Common myeloid progenitor, CD34-positive (primary cell): ENCODE results near the gene SYNE1.
"Not testable (repeated sequence)": the region's sequence is repeated elsewhere in the genome, so short reads cannot be mapped to it uniquely, and the experiment has no call there.

Experiments used
- CTCF ChIA-PET: fragments of 350-600 bp; sonication (Branson Sonifier 250); formaldehyde crosslinking; loops from one replicate; lab custom pipeline; 2021; ENCODE audit warnings: antibody characterized with exemption; lab: Charles Lee
- POLR2A ChIA-PET: fragments of 350-600 bp; sonication (Branson Sonifier 250); formaldehyde crosslinking; loops from one replicate; lab custom pipeline; 2021; ENCODE audit warnings: antibody characterized with exemption; lab: Charles Lee
- DNase-seq, 3 donors: peaks; one replicate each; pipeline versions ENCODE4 v3.0.0 to v3.0.0-alpha.2; 2013
- H3K27ac ChIP-seq, 2 experiments: 1 replicate in 1 of 2; 2 replicates in 1 of 2; pipeline ENCODE4 v1.7.0; 2013; ENCODE audit warnings: inconsistent platforms in 2 of 2, low read length in 2 of 2, mild to moderate bottlenecking in 2 of 2, low read depth in 1 of 2, moderate library complexity in 1 of 2; ENCODE audit not compliant: severe bottlenecking in 2 of 2, insufficient read depth in 1 of 2, poor library complexity in 1 of 2
- H3K27me3 ChIP-seq, 5 experiments: replicated peaks in 2 of 5; 1 replicate in 3 of 5; 2 replicates in 2 of 5; pipeline versions ENCODE4 v1.6.1 to v1.7.0; 2013; ENCODE audit warnings: low read length in 4 of 5, mild to moderate bottlenecking in 2 of 5, moderate library complexity in 2 of 5, inconsistent platforms in 1 of 5; ENCODE audit not compliant: insufficient read depth in 5 of 5, control insufficient read depth in 4 of 5
- H3K36me3 ChIP-seq, 4 experiments: 1 replicate in 2 of 4; 2 replicates in 2 of 4; pipeline versions ENCODE4 v1.6.1 to v1.7.0; 2013; ENCODE audit warnings: low read length in 3 of 4, control low read depth in 1 of 4, mild to moderate bottlenecking in 1 of 4; ENCODE audit not compliant: control insufficient read depth in 4 of 4, insufficient read depth in 4 of 4
- H3K4me1 ChIP-seq, 4 experiments: 1 replicate in 3 of 4; 2 replicates in 1 of 4; pipeline versions ENCODE4 v1.6.1 to v1.7.1; 2013; ENCODE audit warnings: low read length in 3 of 4, mild to moderate bottlenecking in 3 of 4, control low read depth in 1 of 4, inconsistent platforms in 1 of 4, moderate library complexity in 1 of 4; ENCODE audit not compliant: control insufficient read depth in 4 of 4, insufficient read depth in 4 of 4; ENCODE audit errors: control extremely low read depth in 1 of 4
- H3K4me3 ChIP-seq, 7 experiments: 1 replicate in 4 of 7; 2 replicates in 3 of 7; pipeline versions ENCODE4 v1.5.1 to v1.7.0; 2013; ENCODE audit warnings: mild to moderate bottlenecking in 7 of 7, low read length in 6 of 7, moderate library complexity in 6 of 7, inconsistent platforms in 2 of 7, low read depth in 2 of 7, control low read depth in 1 of 7; ENCODE audit not compliant: insufficient read depth in 4 of 7, control insufficient read depth in 1 of 7; ENCODE audit errors: extremely low read depth in 1 of 7
- H3K9me3 ChIP-seq, 5 experiments: 1 replicate in 4 of 5; 2 replicates in 1 of 5; pipeline versions ENCODE4 v1.6.1 to v1.7.1; 2013; ENCODE audit warnings: low read length in 4 of 5, mild to moderate bottlenecking in 2 of 5, inconsistent platforms in 1 of 5, low read depth in 1 of 5, moderate library complexity in 1 of 5; ENCODE audit not compliant: control insufficient read depth in 4 of 5, insufficient read depth in 2 of 5; ENCODE audit errors: control extremely low read depth in 1 of 5
- WGBS: methylation state at CpG from one replicate; pipeline ENCODE4 v1.1.5; 2013; ENCODE audit not compliant: insufficient coverage; 5-methylcytosine and 5-hydroxymethylcytosine counted together

Gene SYNE1

DNA sequence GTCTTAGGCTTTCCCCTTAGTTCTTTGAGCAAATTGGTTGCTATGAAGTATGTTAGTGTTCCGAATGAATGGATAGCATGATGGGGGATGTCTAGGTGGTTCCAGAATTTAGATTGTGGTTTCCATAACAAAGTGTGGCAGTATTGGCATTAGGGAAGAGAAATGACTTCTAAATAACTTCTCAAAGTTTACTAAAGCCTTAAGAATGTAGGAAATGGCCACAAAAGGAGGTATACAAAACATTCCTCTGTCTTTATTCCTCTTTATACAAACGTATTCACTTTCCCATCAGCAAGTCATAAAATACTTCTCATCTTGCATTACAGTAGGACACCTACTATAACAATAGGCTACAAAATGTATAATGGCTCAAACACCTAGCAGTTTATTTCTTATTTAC lies 550.1 kb downstream of the SYNE1 start:
- Histone ChIP-seq H3K36me3 (no peaks in the 10 kb centered on the region), H3K27me3 (no peaks in the 10 kb centered on the region), H3K4me1 (peaks cover 0 to 3% (median 0%) of the 10 kb centered on the region in 4 experiments), H3K27ac (no peak overlapping the region), H3K4me3 (no peak overlapping the region), H3K9me3 (no peaks in the 10 kb centered on the region)
- no peak for DNase-seq
- CTCF ChIA-PET: no interaction called here
- POLR2A ChIA-PET: no interaction called here
- 92% methylated on average over 1 of the region's 2 CpGs for WGBS

DNA sequence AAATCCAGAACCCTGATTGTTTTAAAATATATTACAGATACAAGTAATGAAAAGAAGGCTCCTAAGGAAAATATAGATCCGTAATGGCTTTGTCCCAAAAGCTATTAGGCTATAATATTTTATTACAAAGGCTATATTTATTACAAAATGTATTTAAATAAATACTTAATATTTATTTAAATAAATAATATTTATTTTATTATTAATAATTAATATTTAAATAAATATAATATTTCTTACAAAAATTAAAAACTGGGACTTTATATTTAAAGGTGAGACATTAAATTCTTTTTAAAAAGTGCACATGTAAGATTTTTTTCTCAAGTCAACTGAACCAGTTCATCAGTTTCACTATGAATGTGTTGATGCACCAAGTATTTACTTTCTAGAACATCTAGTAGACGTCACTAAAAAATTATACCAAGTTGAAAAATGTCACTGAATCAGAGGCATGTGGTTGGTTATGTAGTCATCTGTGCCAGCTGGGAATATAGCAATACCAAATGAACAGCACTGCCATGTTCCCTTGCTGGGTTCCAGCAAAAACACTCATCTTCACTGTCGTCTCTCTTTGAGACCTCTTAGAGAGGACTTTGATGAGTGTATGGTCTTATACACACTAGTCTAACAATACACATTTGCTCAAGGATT lies 550.8 kb downstream of the SYNE1 start:
- CTCF ChIA-PET: no interaction called here
- H3K36me3 ChIP-seq: no peaks in the 10 kb centered on the region
- peaks cover 0 to 3% (median 0%) of the 10 kb centered on the region in 4 experiments for H3K4me1 ChIP-seq
- WGBS: 100% methylated on average over 1 of the region's 3 CpGs
- POLR2A ChIA-PET: no interaction called here
- no peak for DNase-seq
- H3K4me3 ChIP-seq: no peak overlapping the region
- H3K9me3 ChIP-seq: no peaks in the 10 kb centered on the region
- H3K27me3 ChIP-seq: no peaks in the 10 kb centered on the region
- no peak overlapping the region for H3K27ac ChIP-seq

DNA sequence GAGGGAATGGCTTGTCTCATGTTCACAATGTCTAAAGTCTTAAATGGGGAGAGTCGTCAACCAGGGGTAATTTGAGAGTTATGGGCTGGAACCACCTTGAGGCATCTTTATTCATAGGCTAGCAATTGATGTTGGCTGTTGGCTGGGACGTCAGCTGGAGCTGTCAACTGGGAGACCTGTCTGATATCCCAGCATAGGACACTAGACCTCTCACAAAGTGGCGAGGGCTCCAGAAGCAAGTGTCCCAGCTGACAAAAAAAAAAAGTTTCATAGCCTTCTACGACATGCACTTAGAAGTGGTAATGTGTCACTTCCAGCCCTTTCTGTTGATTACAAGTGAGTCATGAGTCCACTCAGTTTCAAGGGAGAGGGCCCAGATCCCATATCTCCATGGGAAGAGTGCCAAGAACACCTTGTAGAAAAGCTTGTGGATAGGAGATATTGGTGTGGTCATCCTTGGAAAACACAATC lies 551.7 kb downstream of the SYNE1 start:
- 98% methylated on average over 4 of the region's 4 CpGs for WGBS
- H3K4me1 ChIP-seq: no peaks in the 10 kb centered on the region
- H3K27me3 ChIP-seq: no peaks in the 10 kb centered on the region
- no peak for DNase-seq
- POLR2A ChIA-PET: no interaction called here
- CTCF ChIA-PET: no interaction called here
- no peaks in the 10 kb centered on the region for H3K9me3 ChIP-seq
- H3K4me3 ChIP-seq: no peak overlapping the region
- H3K27ac ChIP-seq: no peak overlapping the region
- H3K36me3 ChIP-seq: no peaks in the 10 kb centered on the region

DNA sequence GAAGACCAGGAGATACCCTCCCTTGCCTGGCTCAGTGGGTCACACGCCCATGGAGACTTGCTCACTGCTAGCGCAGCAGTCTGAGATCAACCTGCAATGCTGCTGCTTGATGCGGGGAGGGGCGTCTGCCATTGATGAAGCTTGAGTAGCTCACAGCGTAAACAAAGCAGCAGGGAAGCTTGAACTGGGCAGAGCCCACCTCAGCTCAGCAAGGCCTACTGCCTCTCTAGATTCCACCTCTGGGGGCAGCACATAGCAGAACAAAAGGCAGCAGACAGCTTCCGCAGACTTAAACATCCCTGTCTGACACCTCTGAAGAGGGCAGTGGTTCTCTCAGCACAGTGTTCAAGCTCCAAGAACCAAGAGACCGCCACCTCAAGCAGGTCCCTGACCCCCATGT lies 558.4 kb downstream of the SYNE1 start:
- POLR2A ChIA-PET: no interaction called here

DNA sequence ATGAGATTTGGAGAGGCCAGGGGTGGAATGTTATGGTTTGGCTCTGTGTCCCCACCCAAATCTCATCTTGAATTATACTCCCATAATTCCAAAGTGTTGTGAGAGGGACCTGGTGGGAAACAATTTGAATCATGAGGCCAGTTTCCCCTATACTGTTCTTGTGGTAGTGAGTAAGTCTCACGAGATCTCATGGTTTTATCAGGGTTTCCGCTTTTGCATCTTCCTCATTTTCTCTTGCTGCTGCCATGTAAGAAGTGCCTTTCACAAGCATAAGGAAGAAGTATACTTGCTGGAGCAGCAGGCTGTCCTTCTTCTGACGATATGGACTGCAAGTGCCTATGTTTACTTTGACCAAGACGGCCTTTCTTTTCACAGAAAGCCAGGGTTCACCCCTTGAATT lies 559.2 kb downstream of the SYNE1 start:
- no peaks in the 10 kb centered on the region for H3K36me3 ChIP-seq
- WGBS: 95% methylated on average over 3 of the region's 4 CpGs
- no peak overlapping the region for H3K4me3 ChIP-seq
- H3K27me3 ChIP-seq: no peaks in the 10 kb centered on the region
- peaks cover 0 to 22% (median 5%) of the 10 kb centered on the region in 5 experiments for H3K9me3 ChIP-seq
- no peak overlapping the region for H3K27ac ChIP-seq
- ChIA-PET CTCF (interaction anchor here (0.6 kb wide), 1 partner anchor 182 kb away, joined by 3 read pairs; no protein-coding TSS in a partner anchor), POLR2A (no interaction called here)
- H3K4me1 ChIP-seq: no peaks in the 10 kb centered on the region
- DNase-seq: no peak

More for the DNA sequence above, 558.4 kb downstream of the SYNE1 start:
- 97% methylated on average over 6 of the region's 7 CpGs for WGBS
- Histone ChIP-seq H3K27ac (no peak overlapping the region), H3K4me3 (no peak overlapping the region), H3K36me3 (no peaks in the 10 kb centered on the region), H3K4me1 (no peaks in the 10 kb centered on the region), H3K9me3 (peaks cover 0 to 22% (median 5%) of the 10 kb centered on the region in 5 experiments), H3K27me3 (no peaks in the 10 kb centered on the region)
- CTCF ChIA-PET: no interaction called here
- DNase-seq: no peak

DNA sequence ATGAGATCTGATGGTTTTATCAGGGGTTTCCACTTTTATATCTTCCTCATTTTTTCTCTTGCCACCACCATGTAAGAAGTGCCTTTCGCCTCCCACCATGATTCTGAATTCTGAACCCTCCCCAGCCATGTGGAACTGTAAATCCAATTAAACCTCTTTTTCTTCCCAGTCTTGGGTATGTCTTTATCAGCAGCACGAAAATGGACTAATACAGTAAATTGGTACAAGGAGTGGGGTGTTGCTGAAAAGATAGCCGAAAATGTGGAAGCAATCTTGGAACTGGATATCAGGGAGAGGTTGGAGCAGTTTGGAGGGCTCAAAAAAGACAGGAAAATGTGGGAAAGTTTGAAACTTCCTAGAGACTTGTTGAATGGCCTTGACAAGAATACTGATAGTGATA lies 560.9 kb downstream of the SYNE1 start:
- H3K4me1 ChIP-seq, H3K27me3 ChIP-seq, H3K36me3 ChIP-seq, CTCF ChIA-PET, DNase-seq, H3K27ac ChIP-seq, H3K4me3 ChIP-seq, POLR2A ChIA-PET: not testable (repeated sequence)
- 87% methylated on average over 3 of the region's 3 CpGs for WGBS
- peaks cover 0 to 22% (median 5%) of the 10 kb centered on the region in 5 experiments for H3K9me3 ChIP-seq

DNA sequence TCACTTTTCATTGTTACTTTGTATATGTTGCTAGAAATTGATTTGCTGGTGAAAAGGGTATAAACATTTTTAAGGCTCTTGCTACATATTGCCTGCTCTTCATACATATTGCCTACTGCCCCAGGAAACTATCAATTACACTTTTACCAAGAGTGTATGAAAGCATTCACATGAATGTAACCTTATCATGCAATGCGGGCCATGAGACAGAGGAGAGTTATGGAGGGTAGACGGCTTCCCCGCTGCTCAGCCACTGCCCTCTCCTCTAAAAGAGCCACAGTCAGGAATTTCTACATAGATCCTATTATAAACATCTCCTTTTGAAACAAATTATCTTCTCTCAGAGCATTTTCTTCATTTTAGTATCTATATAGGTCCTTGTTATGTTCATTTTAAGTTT lies 565.3 kb downstream of the SYNE1 start:
- Histone ChIP-seq H3K9me3 (peaks cover 0 to 13% (median 5%) of the 10 kb centered on the region in 5 experiments), H3K27me3 (no peaks in the 10 kb centered on the region), H3K4me3 (no peak overlapping the region), H3K27ac (no peak overlapping the region), H3K36me3 (no peaks in the 10 kb centered on the region), H3K4me1 (no peaks in the 10 kb centered on the region)
- WGBS: 100% methylated on average over 1 of the region's 3 CpGs
- POLR2A ChIA-PET: no interaction called here
- DNase-seq: no peak
- CTCF ChIA-PET: no interaction called here
